HG03045 (cell line): Measurements from ENCODE around the gene CEP83.

ENCODE experiments used
- ATAC-seq: cut with Tn5 transposase; IDR thresholded peaks from one replicate; pipeline ENCODE4 v1.9.1; 2021; ENCODE audit warnings: mild to moderate bottlenecking, moderate library complexity; ENCODE audit not compliant: unreplicated experiment

The CEP83 gene

GRCh38 chr12:94312378-94312777 is 147.3 kb downstream of the CEP83 start:
- ATAC-seq, result no peak

- peak; percentile 58 for ATAC-seq
Observed at GRCh38 chr12:94309373-94309772, 150.3 kb downstream of the CEP83 start.

DNA sequence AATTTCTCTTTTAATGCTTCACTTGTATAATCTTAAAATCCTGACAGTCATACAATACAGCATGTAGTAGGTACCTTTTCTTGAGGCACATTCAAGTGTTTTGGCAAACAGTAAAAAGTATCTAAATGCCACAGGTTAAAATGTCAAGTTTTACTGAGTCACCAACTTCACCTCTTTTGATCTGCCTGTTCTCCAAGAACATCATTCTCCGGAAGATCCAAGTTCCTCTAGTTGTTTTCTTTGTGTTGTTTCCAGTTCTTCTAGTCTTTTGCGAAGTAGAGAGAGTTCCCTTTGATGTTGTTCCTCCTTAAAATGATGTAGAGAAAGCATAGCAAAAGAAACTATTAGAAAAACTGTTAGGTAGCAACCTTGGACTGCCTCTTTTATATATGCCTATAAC is 151.1 kb downstream of the CEP83 start:
- ATAC-seq, result no peak

- ATAC-seq, result peak; percentile 66
Observed at GRCh38 chr12:94305130-94305957, 154.3 kb downstream of the CEP83 start.

GRCh38 chr12:94304566-94305061 is 155.1 kb downstream of the CEP83 start:
- ATAC-seq, result no peak

- ATAC-seq, result no peak
Observed at GRCh38 chr12:94304012-94304411, 155.7 kb downstream of the CEP83 start.

GRCh38 chr12:94299846-94300245 is 159.8 kb downstream of the CEP83 start:
- ATAC-seq, result no peak

- no peak for ATAC-seq
Observed at GRCh38 chr12:94297876-94298505, 161.7 kb downstream of the CEP83 start.

- ATAC-seq, result no peak
Observed at GRCh38 chr12:94297096-94297699, 162.5 kb downstream of the CEP83 start.

- no peak for ATAC-seq
Observed at GRCh38 chr12:94290353-94290752, 169.3 kb downstream of the CEP83 start.

- no peak for ATAC-seq
Observed at GRCh38 chr12:94289461-94290312, 170.0 kb downstream of the CEP83 start.

GRCh38 chr12:94287245-94287628 is 172.4 kb downstream of the CEP83 start:
- no peak for ATAC-seq

- no peak for ATAC-seq
Observed at GRCh38 chr12:94286583-94287244, 173.0 kb downstream of the CEP83 start.

GRCh38 chr12:94285943-94286582 is 173.6 kb downstream of the CEP83 start:
- no peak for ATAC-seq

GRCh38 chr12:94284859-94285258 is 174.8 kb downstream of the CEP83 start:
- ATAC-seq, result no peak

DNA sequence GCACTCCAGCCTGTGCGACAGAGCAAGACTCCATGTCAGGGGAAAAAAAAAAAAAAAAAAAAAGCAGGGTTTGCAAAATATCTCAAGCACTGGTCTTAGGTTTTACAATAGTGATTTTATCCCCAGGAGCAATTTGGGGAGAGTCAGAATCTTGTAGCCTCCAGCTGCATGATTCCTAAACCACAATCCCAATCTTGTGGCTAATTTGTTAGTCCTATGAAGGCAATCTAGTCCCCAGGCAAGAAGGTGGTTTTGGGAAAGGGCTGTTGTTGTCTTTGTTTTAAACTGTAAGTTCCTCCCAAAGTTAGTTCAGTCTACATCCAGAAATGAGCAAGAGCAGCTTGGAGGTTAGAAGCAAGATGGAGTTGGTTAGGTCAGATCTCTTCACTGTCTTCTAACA is 175.6 kb downstream of the CEP83 start:
- ATAC-seq, result no peak

- ATAC-seq, result no peak
Observed at GRCh38 chr12:94282675-94283074, 177.0 kb downstream of the CEP83 start.

DNA sequence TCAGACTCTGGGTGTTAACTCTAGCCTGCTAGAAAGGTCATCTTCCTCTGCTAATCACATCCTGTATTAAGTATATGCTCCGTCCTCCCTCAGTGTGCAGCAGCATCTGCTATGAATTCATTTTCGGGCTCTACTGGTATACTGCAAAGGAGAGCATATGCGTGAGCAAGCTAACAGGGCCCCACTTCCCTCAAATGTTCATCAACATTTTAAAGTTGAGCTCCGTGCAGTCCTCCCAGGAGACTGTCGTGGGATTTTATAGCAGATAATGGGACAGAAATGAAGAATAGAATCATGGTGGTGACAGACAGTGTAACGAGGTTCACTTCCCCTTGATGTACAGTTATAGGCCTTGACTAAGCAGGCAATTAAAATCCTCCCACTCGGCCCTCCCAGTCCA is 179.6 kb downstream of the CEP83 start:
- ATAC-seq, result no peak

DNA sequence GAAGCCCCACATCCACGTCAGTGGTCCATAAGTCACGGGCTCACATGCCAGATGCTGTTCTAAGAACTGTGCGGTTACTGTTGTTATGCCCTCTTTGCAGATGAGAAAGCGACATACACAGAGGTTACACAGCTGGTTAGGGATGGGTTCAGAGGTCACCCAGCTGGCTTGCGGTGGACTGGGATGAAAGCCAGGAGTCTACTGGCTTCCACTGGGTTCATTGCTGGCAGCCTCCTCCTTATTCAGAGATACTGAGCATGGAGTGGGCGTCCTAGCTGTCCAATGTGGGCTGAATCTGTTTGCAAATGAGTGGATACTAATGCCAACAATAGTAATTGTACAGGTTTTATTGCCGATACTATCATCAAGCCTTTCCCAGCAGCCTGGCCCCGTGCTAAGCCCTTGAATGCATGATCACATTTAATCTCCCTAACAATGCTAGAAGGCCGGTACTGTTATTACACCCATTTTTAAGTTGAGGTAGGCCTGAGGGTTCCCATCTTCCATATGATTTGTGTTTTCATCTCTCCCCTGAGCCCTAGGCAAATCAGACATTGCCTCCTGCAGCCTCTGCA is 182.2 kb downstream of the CEP83 start:
- no peak for ATAC-seq

GRCh38 chr12:94276725-94277124 is 182.9 kb downstream of the CEP83 start:
- ATAC-seq, result no peak
